Neural cell (in vitro differentiated cells): Measurements from ENCODE around the gene P2RX1.

ENCODE experiments used
- CTCF ChIP-seq: fragments of 450-650 bp; IDR thresholded peaks from 2 replicates; pipeline ENCODE4 v1.5.1; 2014; ENCODE audit warnings: antibody characterized with exemption, mild to moderate bottlenecking, moderate library complexity; ENCODE audit not compliant: poor library complexity, severe bottlenecking
- EZH2 ChIP-seq: fragments of 200-600, 300-800 bp; shearing (Covaris generic), sonication (generic); IDR thresholded peaks from 2 replicates; pipeline ENCODE4 v1.6.1; 2014; ENCODE audit warnings: antibody characterized with exemption, low read length, borderline replicate concordance, mild to moderate bottlenecking; ENCODE audit not compliant: insufficient read depth, poor library complexity, severe bottlenecking
- POLR2AphosphoS5 ChIP-seq: IDR thresholded peaks from 2 replicates; pipeline ENCODE4 v1.6.1; 2012
- RAD21 ChIP-seq: fragments of 450-650 bp; conservative IDR thresholded peaks from 2 replicates; pipeline ENCODE4 v1.6.1; 2014; ENCODE audit warnings: antibody characterized with exemption, mild to moderate bottlenecking, moderate library complexity
- REST ChIP-seq: IDR thresholded peaks from 2 replicates; pipeline ENCODE4 v1.6.1; 2012; ENCODE audit warnings: borderline replicate concordance
- SMC3 ChIP-seq: fragments of 450-650 bp; conservative IDR thresholded peaks from 2 replicates; pipeline ENCODE4 v1.6.1; 2014; ENCODE audit warnings: antibody characterized with exemption, mild to moderate bottlenecking, moderate library complexity; ENCODE audit not compliant: poor library complexity
- TAF1 ChIP-seq: IDR thresholded peaks from 2 replicates; pipeline ENCODE4 v1.6.1; 2012; ENCODE audit warnings: low read depth

- no peak for TF ChIP-seq POLR2AphosphoS5
- TF ChIP-seq CTCF: no peak
- TF ChIP-seq RAD21: no peak
- TF ChIP-seq TAF1: no peak
- TF ChIP-seq EZH2: no peak
- no peak for TF ChIP-seq REST
- no peak for TF ChIP-seq SMC3
These were observed 51.1 kb downstream of the P2RX1 start for GRCh38 chr17:3865176-3865575.
